GM18502 (cell line): Measurements from ENCODE around the gene PLCH2.

Source experiments
- ATAC-seq: cut with Tn5 transposase; IDR thresholded peaks from one replicate; pipeline ENCODE4 v1.9.1; 2021; ENCODE audit warnings: mild to moderate bottlenecking; ENCODE audit not compliant: unreplicated experiment, poor library complexity

PLCH2 gene

GRCh38 chr1:2495026-2495425 is 18.9 kb downstream of the PLCH2 start:
- ATAC-seq = no peak

GRCh38 chr1:2495546-2495945 is 19.5 kb downstream of the PLCH2 start:
- no peak for ATAC-seq

- ATAC-seq = no peak
Observed at GRCh38 chr1:2496087-2496622, 20.1 kb downstream of the PLCH2 start.

GRCh38 chr1:2496746-2497145 is 20.7 kb downstream of the PLCH2 start:
- no peak for ATAC-seq

GRCh38 chr1:2497891-2498290 is 21.8 kb downstream of the PLCH2 start:
- no peak for ATAC-seq

GRCh38 chr1:2498648-2499047 is 22.6 kb downstream of the PLCH2 start:
- no peak for ATAC-seq

- ATAC-seq = no peak
Observed at GRCh38 chr1:2499260-2499659, 23.2 kb downstream of the PLCH2 start.

- no peak for ATAC-seq
Observed at GRCh38 chr1:2499986-2500596, 24.0 kb downstream of the PLCH2 start.

GRCh38 chr1:2501041-2501819 is 25.1 kb downstream of the PLCH2 start:
- ATAC-seq = no peak

- ATAC-seq = no peak
Observed at GRCh38 chr1:2501820-2502119, 25.7 kb downstream of the PLCH2 start.

GRCh38 chr1:2502210-2502609 is 26.1 kb downstream of the PLCH2 start:
- no peak for ATAC-seq

GRCh38 chr1:2502661-2503553 is 26.8 kb downstream of the PLCH2 start:
- no peak for ATAC-seq

- no peak for ATAC-seq
Observed at GRCh38 chr1:2503554-2504224, 27.6 kb downstream of the PLCH2 start.

GRCh38 chr1:2504225-2504948 is 28.3 kb downstream of the PLCH2 start:
- no peak for ATAC-seq

GRCh38 chr1:2504949-2505272 is 28.8 kb downstream of the PLCH2 start:
- no peak for ATAC-seq

- ATAC-seq = no peak
Observed at GRCh38 chr1:2505461-2505994, 29.4 kb downstream of the PLCH2 start.

- ATAC-seq = no peak
Observed at GRCh38 chr1:2506007-2506860, 30.1 kb downstream of the PLCH2 start.

- ATAC-seq = no peak
Observed at GRCh38 chr1:2506901-2507565, 30.9 kb downstream of the PLCH2 start.
